ENCODE data around the gene CLCNKA.

DNA sequence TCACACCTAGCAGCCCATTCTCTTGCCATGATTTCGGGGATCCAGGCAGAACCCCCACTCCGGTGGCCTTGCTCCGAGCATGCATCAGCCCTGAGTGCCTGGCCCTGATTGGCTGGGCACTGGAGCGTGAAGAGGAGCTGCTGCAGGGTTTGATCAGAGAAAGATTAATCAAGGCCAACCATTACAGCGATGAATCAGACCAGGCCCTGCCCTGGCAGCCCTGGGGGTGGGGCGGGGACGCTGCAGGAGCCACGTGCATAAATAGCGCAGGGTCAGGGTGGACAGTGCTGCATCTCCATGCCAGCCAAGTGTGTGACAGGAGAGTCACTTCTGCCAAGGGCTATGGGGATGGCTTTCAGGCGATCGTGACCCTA lies 55.0 kb downstream of the CLCNKA start:
- TF ChIP-seq, protein P1, sequence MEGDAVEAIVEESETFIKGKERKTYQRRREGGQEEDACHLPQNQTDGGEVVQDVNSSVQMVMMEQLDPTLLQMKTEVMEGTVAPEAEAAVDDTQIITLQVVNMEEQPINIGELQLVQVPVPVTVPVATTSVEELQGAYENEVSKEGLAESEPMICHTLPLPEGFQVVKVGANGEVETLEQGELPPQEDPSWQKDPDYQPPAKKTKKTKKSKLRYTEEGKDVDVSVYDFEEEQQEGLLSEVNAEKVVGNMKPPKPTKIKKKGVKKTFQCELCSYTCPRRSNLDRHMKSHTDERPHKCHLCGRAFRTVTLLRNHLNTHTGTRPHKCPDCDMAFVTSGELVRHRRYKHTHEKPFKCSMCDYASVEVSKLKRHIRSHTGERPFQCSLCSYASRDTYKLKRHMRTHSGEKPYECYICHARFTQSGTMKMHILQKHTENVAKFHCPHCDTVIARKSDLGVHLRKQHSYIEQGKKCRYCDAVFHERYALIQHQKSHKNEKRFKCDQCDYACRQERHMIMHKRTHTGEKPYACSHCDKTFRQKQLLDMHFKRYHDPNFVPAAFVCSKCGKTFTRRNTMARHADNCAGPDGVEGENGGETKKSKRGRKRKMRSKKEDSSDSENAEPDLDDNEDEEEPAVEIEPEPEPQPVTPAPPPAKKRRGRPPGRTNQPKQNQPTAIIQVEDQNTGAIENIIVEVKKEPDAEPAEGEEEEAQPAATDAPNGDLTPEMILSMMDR (IDR thresholded peaks at IDR 0.05; ENCODE audit: low read length) = no peak
- TF ChIP-seq EZH2 (IDR thresholded peaks at IDR 0.05; ENCODE audit: borderline replicate concordance, low read length) = no peak

Measured in OCI-LY1 (cell line).